ENCODE measurements around the gene ONECUT3. TPM values are rescaled to one million over a fixed set of nuclear protein-coding genes. Genes with fewer than 3 reads are reported as not detected.

ONECUT3 gene
- total and polyA plus RNA-seq, 9 of the 15 experiments (the other 6 are each of a cell fraction or from before 2014, with no cell fraction given), result not detected

DNA sequence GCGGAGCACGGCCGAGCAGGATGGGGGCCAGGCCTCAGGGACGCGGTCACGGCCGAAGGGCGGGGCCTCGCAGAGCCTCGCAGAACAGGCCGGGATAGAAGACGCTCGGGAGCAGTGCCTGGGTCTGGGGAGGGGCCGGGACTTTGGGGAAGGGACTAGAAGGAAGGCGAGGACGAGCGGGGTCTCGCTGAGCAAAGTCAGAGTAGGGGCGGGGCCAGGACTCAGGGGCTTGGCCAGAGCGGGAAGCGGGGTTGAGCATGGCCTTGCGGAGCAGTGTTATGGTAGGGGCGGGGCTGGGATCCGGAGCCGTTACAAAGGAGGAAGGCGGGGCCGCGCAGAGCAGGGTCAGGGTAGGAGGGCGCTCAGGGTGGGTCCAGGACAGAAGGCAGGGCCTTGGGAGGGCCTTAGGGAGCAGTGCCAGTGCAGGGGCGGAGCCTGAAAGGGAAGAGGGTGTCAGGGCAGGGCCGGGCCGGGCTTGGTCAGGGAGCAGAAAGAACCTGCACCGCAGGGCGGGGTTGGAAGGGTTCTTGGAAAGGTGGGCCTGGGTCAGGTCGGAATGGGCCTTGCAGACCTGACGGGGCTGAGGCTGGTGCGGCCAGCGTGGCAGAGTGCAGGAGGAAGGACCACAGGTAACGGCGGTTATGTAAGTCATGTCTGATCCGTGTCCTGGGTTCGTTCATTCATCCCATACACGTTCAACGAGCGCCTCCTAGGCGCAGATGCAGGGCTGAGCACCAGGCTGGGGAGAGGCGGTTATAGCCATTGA is 59.3 kb downstream of the ONECUT3 start (continued):
- TF ChIP-seq REST (IDR thresholded peaks at IDR 0.05; ENCODE audit: borderline replicate concordance), result peak; percentile 57; the same call in 1 of the 2 replicates
- no peak for TF ChIP-seq REST (CRISPR knock-in tag; IDR thresholded peaks at IDR 0.05; ENCODE audit: low read depth)
- no peak for TF ChIP-seq ZNF184 (CRISPR knock-in tag; IDR thresholded peaks at IDR 0.05)
- TF ChIP-seq, protein P1, sequence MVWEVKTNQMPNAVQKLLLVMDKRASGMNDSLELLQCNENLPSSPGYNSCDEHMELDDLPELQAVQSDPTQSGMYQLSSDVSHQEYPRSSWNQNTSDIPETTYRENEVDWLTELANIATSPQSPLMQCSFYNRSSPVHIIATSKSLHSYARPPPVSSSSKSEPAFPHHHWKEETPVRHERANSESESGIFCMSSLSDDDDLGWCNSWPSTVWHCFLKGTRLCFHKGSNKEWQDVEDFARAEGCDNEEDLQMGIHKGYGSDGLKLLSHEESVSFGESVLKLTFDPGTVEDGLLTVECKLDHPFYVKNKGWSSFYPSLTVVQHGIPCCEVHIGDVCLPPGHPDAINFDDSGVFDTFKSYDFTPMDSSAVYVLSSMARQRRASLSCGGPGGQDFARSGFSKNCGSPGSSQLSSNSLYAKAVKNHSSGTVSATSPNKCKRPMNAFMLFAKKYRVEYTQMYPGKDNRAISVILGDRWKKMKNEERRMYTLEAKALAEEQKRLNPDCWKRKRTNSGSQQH (CRISPR knock-in tag; IDR thresholded peaks at IDR 0.05), result peak; percentile 53; the same call in 1 of the 2 replicates
- TF ChIP-seq ZBTB17 (CRISPR knock-in tag; IDR thresholded peaks at IDR 0.05), result 0 out of 2 replicates have a peak, but pooled peaks have one; percentile 27
- no peak for TF ChIP-seq GTF2A2 (tag; IDR thresholded peaks at IDR 0.05)
- peak; percentile 39 for TF ChIP-seq TBP (optimal IDR thresholded peaks at IDR 0.05; ENCODE audit: low read depth, low read length)
- no peak for TF ChIP-seq ZNF561 (CRISPR knock-in tag; conservative IDR thresholded peaks at IDR 0.05)
- TF ChIP-seq MYNN (IDR thresholded peaks at IDR 0.05), result peak; percentile 61; the same call in 1 of the 2 replicates
- TF ChIP-seq MYNN (CRISPR knock-in tag; IDR thresholded peaks at IDR 0.05), result no peak
- peak in 1 of 2 experiments; percentile 87; a peak in 2 of 4 replicates for TF ChIP-seq SRF (CRISPR knock-in tag; IDR thresholded peaks at IDR 0.05)
- no peak for TF ChIP-seq ZNF347 (CRISPR knock-in tag; IDR thresholded peaks at IDR 0.05; ENCODE audit: low read depth)
- TF ChIP-seq, protein P2, sequence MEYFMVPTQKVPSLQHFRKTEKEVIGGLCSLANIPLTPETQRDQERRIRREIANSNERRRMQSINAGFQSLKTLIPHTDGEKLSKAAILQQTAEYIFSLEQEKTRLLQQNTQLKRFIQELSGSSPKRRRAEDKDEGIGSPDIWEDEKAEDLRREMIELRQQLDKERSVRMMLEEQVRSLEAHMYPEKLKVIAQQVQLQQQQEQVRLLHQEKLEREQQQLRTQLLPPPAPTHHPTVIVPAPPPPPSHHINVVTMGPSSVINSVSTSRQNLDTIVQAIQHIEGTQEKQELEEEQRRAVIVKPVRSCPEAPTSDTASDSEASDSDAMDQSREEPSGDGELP (CRISPR knock-in tag; IDR thresholded peaks at IDR 0.05; ENCODE audit: borderline replicate concordance), result peak; percentile 58
- TF ChIP-seq MNT (conservative IDR thresholded peaks at IDR 0.05), result peak; percentile 39 to 74; a peak in 3 of 4 replicates
- peak in 1 of 2 experiments; percentile 65; a peak in 3 of 4 replicates for TF ChIP-seq FOXK2 (conservative IDR thresholded peaks at IDR 0.05 in 1 of 2, IDR thresholded peaks at IDR 0.05 in 1 of 2; ENCODE audit: low read depth in 2 of 2)
